Smooth muscle cell (in vitro differentiated cells): Measurements from ENCODE around the gene MAP2. TPM values are rescaled to one million over a fixed set of nuclear protein-coding genes. Genes with fewer than 3 reads are reported as not detected.

Experiments
- DNase-seq: peaks from one replicate; lab custom pipeline; 2025; ENCODE audit not compliant: unreplicated experiment; lab: John Stamatoyannopoulos, UW
- H2AFZ ChIP-seq: fragments of 200-600 bp; sonication (generic); 2 replicates; pipeline ENCODE4 v1.6.0; 2016; ENCODE audit warnings: antibody characterized with exemption, low read depth, mild to moderate bottlenecking
- H3F3A ChIP-seq: fragments of 200-600 bp; sonication (generic); 2 replicates; pipeline ENCODE4 v1.6.0; 2017; ENCODE audit warnings: antibody characterized with exemption, low read depth
- H3K27ac ChIP-seq: fragments of 200-600 bp; sonication (generic); 2 replicates; pipeline ENCODE4 v1.5.1; 2016; ENCODE audit warnings: low read depth, mild to moderate bottlenecking
- H3K27me3 ChIP-seq: fragments of 200-600 bp; sonication (generic); 2 replicates; pipeline ENCODE4 v1.6.1; 2016; ENCODE audit warnings: low read depth, mild to moderate bottlenecking
- H3K36me3 ChIP-seq: fragments of 200-600 bp; sonication (generic); 2 replicates; pipeline ENCODE4 v1.5.1; 2016; ENCODE audit warnings: low read depth
- H3K4me1 ChIP-seq: fragments of 200-600 bp; sonication (generic); 2 replicates; pipeline ENCODE4 v1.5.1; 2016; ENCODE audit warnings: low read depth
- H3K4me2 ChIP-seq: fragments of 200-600 bp; sonication (generic); 2 replicates; pipeline ENCODE4 v1.6.0; 2016; ENCODE audit warnings: mild to moderate bottlenecking
- H3K4me3 ChIP-seq: fragments of 200-600 bp; sonication (generic); 2 replicates; pipeline ENCODE4 v1.5.1; 2016; ENCODE audit warnings: mild to moderate bottlenecking
- H3K79me2 ChIP-seq: fragments of 200-600 bp; sonication (generic); 2 replicates; pipeline ENCODE4 v1.6.0; 2016; ENCODE audit warnings: low read depth, mild to moderate bottlenecking
- H3K9ac ChIP-seq: fragments of 200-600 bp; sonication (generic); 2 replicates; pipeline ENCODE4 v1.6.0; 2016; ENCODE audit warnings: low read depth
- H3K9me3 ChIP-seq: fragments of 200-600 bp; sonication (generic); replicated peaks from 2 replicates; pipeline ENCODE4 v1.5.1; 2016; ENCODE audit warnings: low read depth
- H4K20me1 ChIP-seq: fragments of 200-600 bp; sonication (generic); 2 replicates; pipeline ENCODE4 v1.6.0; 2016; ENCODE audit warnings: low read depth
- CTCF ChIP-seq: fragments of 200-600 bp; sonication (generic); IDR thresholded peaks from 2 replicates; pipeline ENCODE4 v1.5.1; 2017; ENCODE audit warnings: borderline replicate concordance, mild to moderate bottlenecking, antibody characterized with exemption; ENCODE audit not compliant: insufficient read depth, poor library complexity, severe bottlenecking
- WGBS: methylation state at CpG from one replicate; pipeline ENCODE4 v1.1.7; 2016; ENCODE audit warnings: low lambda C conversion rate; 5-methylcytosine and 5-hydroxymethylcytosine counted together
- polyA plus RNA-seq: library from polyadenylated mRNA; unstranded; fragments of >200 nt; fragmentation: Nextera tagmentation; extraction: Ambion mirVana; gene quantifications from 2 replicates; pipeline ENCODE4 v1.2.1, GENCODE V29; 2016
- total RNA-seq: library from RNA; depleted of rRNA; stranded (reverse); fragments of >200 nt; gene quantifications from 2 replicates; pipeline ENCODE4 v1.2.3, GENCODE V29; 2014

MAP2 gene
- total and polyA plus RNA-seq, 2 experiments from 2014 or later = 1.8 to 18.7 TPM

- WGBS = 69% methylated on average over 3 of the region's 3 CpGs
- no peaks in the 10 kb centered on the region for H3K4me1 ChIP-seq
Measured at GRCh38 chr2:209381091-209381490, 42.8 kb upstream of the MAP2 start.

GRCh38 chr2:209382775-209383174, 41.1 kb upstream of the MAP2 start:
- Histone ChIP-seq H4K20me1 (no peaks in the 10 kb centered on the region), H3K9me3 (no peaks in the 10 kb centered on the region), H3K27me3 (no peaks in the 10 kb centered on the region), H3K27ac (peak overlapping the region; percentile 87), H2AFZ (no peak overlapping the region), H3K4me2 (no peak overlapping the region), H3K4me1 (no peaks in the 10 kb centered on the region), H3K36me3 (no peaks in the 10 kb centered on the region), H3K4me3 (no peak overlapping the region), H3K9ac (peak overlapping the region; percentile 39), H3K79me2 (no peaks in the 10 kb centered on the region), H3F3A (no peaks in the 10 kb centered on the region)
- DNase-seq = no peak
- no peak for TF ChIP-seq CTCF

More at GRCh38 chr2:209381091-209381490, 42.8 kb upstream of the MAP2 start:
- H3K4me3 ChIP-seq = no peak overlapping the region
- no peaks in the 10 kb centered on the region for H3K79me2 ChIP-seq
- H2AFZ ChIP-seq = no peak overlapping the region
- no peak overlapping the region for H3K9ac ChIP-seq
- H3K4me2 ChIP-seq = no peak overlapping the region
- no peaks in the 10 kb centered on the region for H3K36me3 ChIP-seq
- DNase-seq = no peak
- no peak overlapping the region for H3K27ac ChIP-seq
- no peak for TF ChIP-seq CTCF
- no peaks in the 10 kb centered on the region for H4K20me1 ChIP-seq
- no peaks in the 10 kb centered on the region for H3K27me3 ChIP-seq
- no peaks in the 10 kb centered on the region for H3K9me3 ChIP-seq
- no peaks in the 10 kb centered on the region for H3F3A ChIP-seq

GRCh38 chr2:209383212-209383611, 40.6 kb upstream of the MAP2 start:
- H3K27me3 ChIP-seq = no peaks in the 10 kb centered on the region
- no peak for DNase-seq
- H3K27ac ChIP-seq = peak overlapping the region; percentile 87
- H3K36me3 ChIP-seq = no peaks in the 10 kb centered on the region
- H2AFZ ChIP-seq = no peak overlapping the region
- H3K4me2 ChIP-seq = no peak overlapping the region
- no peak for TF ChIP-seq CTCF
- H3K9ac ChIP-seq = peak overlapping the region; percentile 39
- no peaks in the 10 kb centered on the region for H3F3A ChIP-seq
- H3K79me2 ChIP-seq = no peaks in the 10 kb centered on the region
- no peak overlapping the region for H3K4me3 ChIP-seq
- no peaks in the 10 kb centered on the region for H3K4me1 ChIP-seq
- no peaks in the 10 kb centered on the region for H4K20me1 ChIP-seq
- no peaks in the 10 kb centered on the region for H3K9me3 ChIP-seq

- H3F3A ChIP-seq = no peaks in the 10 kb centered on the region
- no peak for DNase-seq
- H2AFZ ChIP-seq = no peak overlapping the region
- H3K4me2 ChIP-seq = no peak overlapping the region
- H3K79me2 ChIP-seq = no peaks in the 10 kb centered on the region
- H3K9me3 ChIP-seq = no peaks in the 10 kb centered on the region
- TF ChIP-seq CTCF = no peak
- H3K36me3 ChIP-seq = no peaks in the 10 kb centered on the region
- no peak overlapping the region for H3K27ac ChIP-seq
- H3K4me1 ChIP-seq = peaks cover 12% of the 10 kb centered on the region
- WGBS = 99% methylated on average over 23 of the region's 34 CpGs
- no peaks in the 10 kb centered on the region for H4K20me1 ChIP-seq
- no peak overlapping the region for H3K4me3 ChIP-seq
- no peaks in the 10 kb centered on the region for H3K27me3 ChIP-seq
- H3K9ac ChIP-seq = no peak overlapping the region
Measured at GRCh38 chr2:209387389-209387788, 36.5 kb upstream of the MAP2 start.
